ENCODE measurements around the gene GPR132. TPM values are rescaled to one million over a fixed set of nuclear protein-coding genes. Genes with fewer than 3 reads are reported as not detected.

The GPR132 gene
- total and polyA plus RNA-seq, 9 of the 15 experiments (the other 6 are each of a cell fraction or from before 2014, with no cell fraction given) = 0.01 to 1.1 (median 0.25) TPM; not detected in 1

DNA sequence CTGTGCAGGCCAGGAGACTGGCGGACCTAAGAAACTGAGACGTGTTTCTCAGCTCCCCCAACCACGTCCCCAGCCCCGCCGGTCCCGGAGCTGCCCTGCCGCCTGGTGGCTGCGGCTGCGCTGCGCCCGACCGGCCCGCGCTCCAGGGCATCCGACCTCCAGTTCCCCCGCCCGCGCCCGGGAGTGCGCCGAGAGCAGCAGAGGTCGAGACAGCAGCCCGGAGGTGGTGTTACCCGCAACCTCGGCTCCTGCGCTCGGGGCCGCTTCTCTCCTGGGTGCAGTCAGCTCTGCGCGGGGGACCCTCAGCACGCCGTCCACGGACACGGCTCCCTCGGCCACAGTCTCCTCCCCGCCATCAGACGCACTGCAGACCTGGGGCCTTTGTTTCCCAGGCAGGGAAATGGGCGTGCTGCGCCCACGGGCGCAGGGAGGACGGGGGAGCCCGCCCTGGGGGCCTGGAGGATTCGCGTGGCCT is 21.6 kb upstream of the GPR132 start (continued):
- peak; percentile 65; the same call in 1 of the 2 replicates for TF ChIP-seq ETV5 (CRISPR knock-in tag; IDR thresholded peaks at IDR 0.05; ENCODE audit: low read depth)
- TF ChIP-seq ILF3 (IDR thresholded peaks at IDR 0.05; ENCODE audit: borderline replicate concordance) = no peak
- no peak for TF ChIP-seq OTX1 (CRISPR knock-in tag; IDR thresholded peaks at IDR 0.05)
- no peak for TF ChIP-seq PREB (CRISPR knock-in tag; IDR thresholded peaks at IDR 0.05)
- TF ChIP-seq SREBF2 (CRISPR knock-in tag; IDR thresholded peaks at IDR 0.05) = no peak
- 0 out of 2 replicates have a peak, but pooled peaks have one; percentile 45 for TF ChIP-seq HDAC2 (IDR thresholded peaks at IDR 0.05)
- no peak for TF ChIP-seq TEAD1 (CRISPR knock-in tag; IDR thresholded peaks at IDR 0.05)
- peak; percentile 31; the same call in 1 of the 2 replicates for TF ChIP-seq NR2C2 (CRISPR knock-in tag; IDR thresholded peaks at IDR 0.05)
- peak; percentile 50; the same call in 1 of the 2 replicates for TF ChIP-seq NR2C2 (tag; IDR thresholded peaks at IDR 0.05)
- TF ChIP-seq MYC (IDR thresholded peaks at IDR 0.05; ENCODE audit: low read depth, low read length) = 0 out of 2 replicates have a peak, but pooled peaks have one; percentile 30
- TF ChIP-seq MYC (CRISPR knock-in tag; IDR thresholded peaks at IDR 0.05; ENCODE audit: borderline replicate concordance, low read depth) = no peak
- TF ChIP-seq KDM1A (IDR thresholded peaks at IDR 0.05) = peak in 1 of 2 experiments; percentile 81; a peak in 1 of 4 replicates
- no peak for TF ChIP-seq NEUROD1 (IDR thresholded peaks at IDR 0.05; ENCODE audit: borderline replicate concordance, low read depth, low read length, partially characterized antibody)
- TF ChIP-seq CCNT2 (IDR thresholded peaks at IDR 0.05; ENCODE audit: borderline replicate concordance, extremely low read depth, insufficient read length, low read depth, low read length) = peak; percentile 49
- no peak for TF ChIP-seq CREB1 (IDR thresholded peaks at IDR 0.05)
- peak; percentile 60 for TF ChIP-seq CREB1 (CRISPR knock-in tag; IDR thresholded peaks at IDR 0.05)
- no peak for TF ChIP-seq SMARCC2 (IDR thresholded peaks at IDR 0.05; ENCODE audit: low read depth)
- no peak for TF ChIP-seq ZNF518B (CRISPR knock-in tag; IDR thresholded peaks at IDR 0.05)
- peak in 1 of 2 experiments; percentile 51; a peak in 1 of 4 replicates for TF ChIP-seq HDAC1 (IDR thresholded peaks at IDR 0.05)
- TF ChIP-seq HINFP (tag; conservative IDR thresholded peaks at IDR 0.05; ENCODE audit: low read depth) = no peak
- TF ChIP-seq HNRNPL (IDR thresholded peaks at IDR 0.05; ENCODE audit: low read depth, low read length) = 0 out of 2 replicates have a peak, but pooled peaks have one; percentile 59
- TF ChIP-seq CEBPB (tag; IDR thresholded peaks at IDR 0.05) = no peak
- peak; percentile 50 for TF ChIP-seq KDM5B (IDR thresholded peaks at IDR 0.05; ENCODE audit: insufficient replicate concordance, low read depth, low read length)

All from K562 (cell line).